Measurements from ENCODE around the gene IMMT. TPM values are rescaled to one million over a fixed set of nuclear protein-coding genes. Genes with fewer than 3 reads are reported as not detected.
"Not testable (repeated sequence)": the region's sequence is repeated elsewhere in the genome, so short reads cannot be mapped to it uniquely, and the experiment has no call there.

Gene IMMT
- total and polyA plus RNA-seq, 2 donors (not counting 1 experiment from before 2014, with no cell fraction given) = 23.5 to 66.0 TPM

DNA sequence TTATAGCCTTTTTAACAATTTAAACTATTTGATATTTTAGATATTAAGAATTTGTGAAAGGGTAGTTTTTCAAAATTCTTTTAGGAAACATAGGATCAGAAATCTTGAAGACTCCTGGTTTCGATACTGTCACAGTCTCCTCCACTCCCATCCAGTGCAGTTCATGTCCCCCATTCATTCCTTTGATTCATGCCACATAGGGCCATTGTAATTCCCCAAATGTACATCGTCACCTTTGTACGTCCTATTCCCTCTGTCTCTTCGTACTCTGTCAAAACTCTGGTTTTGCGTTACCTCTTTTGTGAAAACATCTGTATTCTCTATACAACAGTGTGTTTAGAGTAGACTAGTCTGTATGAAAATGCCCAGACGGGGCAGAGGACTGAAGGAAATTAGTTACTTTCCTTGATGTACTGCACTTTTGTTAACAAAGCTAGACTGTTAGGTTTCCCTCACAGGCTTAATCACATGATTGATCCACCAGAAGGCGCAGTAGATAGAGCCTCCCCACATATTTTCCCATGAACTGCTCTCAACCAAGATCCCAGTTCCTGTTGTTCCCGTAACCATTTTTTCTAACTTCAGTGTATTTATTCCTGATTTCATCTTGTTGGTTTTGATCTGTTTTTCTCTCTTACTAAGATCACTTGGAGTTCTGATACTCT is 6.5 kb upstream of the IMMT start:
- Mint-ChIP-seq H3K27ac (no peak overlapping the region), H3K9me3 (ENCODE audit: insufficient read depth) (no peaks in the 10 kb centered on the region), H3K4me1 (peaks cover 29% of the 10 kb centered on the region), H3K27me3 (no peaks in the 10 kb centered on the region), H3K4me3 (peak overlapping the region; percentile 3)
- ATAC-seq (ENCODE audit: low read depth) = no peak
- TF ChIP-seq, protein P1, sequence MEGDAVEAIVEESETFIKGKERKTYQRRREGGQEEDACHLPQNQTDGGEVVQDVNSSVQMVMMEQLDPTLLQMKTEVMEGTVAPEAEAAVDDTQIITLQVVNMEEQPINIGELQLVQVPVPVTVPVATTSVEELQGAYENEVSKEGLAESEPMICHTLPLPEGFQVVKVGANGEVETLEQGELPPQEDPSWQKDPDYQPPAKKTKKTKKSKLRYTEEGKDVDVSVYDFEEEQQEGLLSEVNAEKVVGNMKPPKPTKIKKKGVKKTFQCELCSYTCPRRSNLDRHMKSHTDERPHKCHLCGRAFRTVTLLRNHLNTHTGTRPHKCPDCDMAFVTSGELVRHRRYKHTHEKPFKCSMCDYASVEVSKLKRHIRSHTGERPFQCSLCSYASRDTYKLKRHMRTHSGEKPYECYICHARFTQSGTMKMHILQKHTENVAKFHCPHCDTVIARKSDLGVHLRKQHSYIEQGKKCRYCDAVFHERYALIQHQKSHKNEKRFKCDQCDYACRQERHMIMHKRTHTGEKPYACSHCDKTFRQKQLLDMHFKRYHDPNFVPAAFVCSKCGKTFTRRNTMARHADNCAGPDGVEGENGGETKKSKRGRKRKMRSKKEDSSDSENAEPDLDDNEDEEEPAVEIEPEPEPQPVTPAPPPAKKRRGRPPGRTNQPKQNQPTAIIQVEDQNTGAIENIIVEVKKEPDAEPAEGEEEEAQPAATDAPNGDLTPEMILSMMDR (IDR thresholded peaks at IDR 0.05) = no peak
- TF ChIP-seq EZH2 (IDR thresholded peaks at IDR 0.05; ENCODE audit: borderline replicate concordance, insufficient read depth, low read depth, low read length, poor library complexity, severe bottlenecking) = no peak
- no peak overlapping the region for H3K9ac ChIP-seq (ENCODE audit: low read length)
- H3K79me2 ChIP-seq (ENCODE audit: control insufficient read depth, insufficient read depth, low read length) = peaks cover 60% of the 10 kb centered on the region
- H3K36me3 ChIP-seq (replicated peaks in 1 of 2; ENCODE audit: control extremely low read depth in 1 of 2, control insufficient read depth in 1 of 2, extremely low read depth in 1 of 2, insufficient read depth in 2 of 2, low read length in 1 of 2) = peaks cover 0 to 6% of the 10 kb centered on the region in 2 experiments
- no peaks in the 10 kb centered on the region for H3K27me3 ChIP-seq (replicated peaks in 1 of 4; ENCODE audit: control extremely low read depth in 1 of 4, control insufficient read depth in 3 of 4, insufficient read depth in 4 of 4, low read length in 3 of 4)
- H3K4me2 ChIP-seq (replicated peaks; ENCODE audit: low read depth, low read length, poor library complexity, severe bottlenecking) = no peak overlapping the region
- peaks cover 11 to 18% of the 10 kb centered on the region in 2 donors for H3K4me1 ChIP-seq (ENCODE audit: control insufficient read depth in 2 of 2, insufficient read depth in 2 of 2, low read length in 2 of 2)
- 93% methylated on average over 2 of the region's 8 CpGs for WGBS (ENCODE audit: insufficient coverage)
- DNase-seq = no peak
- H2AFZ ChIP-seq (ENCODE audit: insufficient read depth, low read depth, low read length, poor library complexity, severe bottlenecking) = no peak overlapping the region
- intact Hi-C loops (cut with micrococcal nuclease) = no loop called here
- POLR2A ChIA-PET = interaction anchor here (0.6 kb wide), 1 partner anchor 18 kb away, joined by 3 read pairs; no protein-coding TSS in a partner anchor
- no peak overlapping the region for H3K4me3 ChIP-seq (ENCODE audit: control extremely low read depth in 1 of 5, extremely low read depth in 1 of 5, insufficient read depth in 1 of 5, low read depth in 2 of 5, low read length in 4 of 5)
- H4K20me1 ChIP-seq (ENCODE audit: control insufficient read depth, insufficient read depth, low read length, poor library complexity, severe bottlenecking) = no peaks in the 10 kb centered on the region
- no peaks in the 10 kb centered on the region for H3K9me3 ChIP-seq (ENCODE audit: control extremely low read depth in 1 of 3, control insufficient read depth in 2 of 3, insufficient read depth in 1 of 3, low read length in 2 of 3)
- CTCF ChIA-PET = interaction anchor here (6.2 kb wide), 1 partner anchor 20 kb away, joined by 18 read pairs; no protein-coding TSS in a partner anchor
- H3K27ac ChIP-seq (ENCODE audit: low read length in 2 of 2) = no peak overlapping the region

DNA sequence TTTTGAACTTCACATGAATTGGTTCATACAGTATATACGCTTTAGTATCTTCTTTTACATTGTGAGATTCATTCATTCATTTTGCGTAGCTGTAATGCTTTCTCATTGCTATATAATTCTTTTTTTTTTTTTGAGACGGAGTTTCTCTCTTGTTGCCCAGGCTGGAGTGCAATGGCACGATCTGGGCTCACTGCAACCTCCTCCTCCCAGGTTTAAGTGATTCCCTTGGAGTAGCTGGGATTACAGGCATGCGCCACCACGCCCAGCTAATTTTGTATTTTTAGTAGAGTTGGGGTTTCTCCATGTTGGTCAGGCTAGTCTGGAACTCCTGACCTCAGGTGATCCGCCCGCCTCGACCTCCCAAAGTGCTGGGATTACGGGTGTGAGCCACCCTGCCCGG is 5.3 kb upstream of the IMMT start:
- peak overlapping the region; percentile 75 for H3K9ac ChIP-seq (ENCODE audit: low read length)
- H4K20me1 ChIP-seq (ENCODE audit: control insufficient read depth, insufficient read depth, low read length, poor library complexity, severe bottlenecking); ATAC-seq (ENCODE audit: low read depth); H3K4me3 ChIP-seq (ENCODE audit: control extremely low read depth in 1 of 5, extremely low read depth in 1 of 5, insufficient read depth in 1 of 5, low read depth in 2 of 5, low read length in 4 of 5); H3K9me3 ChIP-seq (ENCODE audit: control extremely low read depth in 1 of 3, control insufficient read depth in 2 of 3, insufficient read depth in 1 of 3, low read length in 2 of 3); H3K9me3 Mint-ChIP-seq (ENCODE audit: insufficient read depth); H3K27ac ChIP-seq (ENCODE audit: low read length in 2 of 2); DNase-seq; H3K27me3 Mint-ChIP-seq; H3K36me3 ChIP-seq (replicated peaks in 1 of 2; ENCODE audit: control extremely low read depth in 1 of 2, control insufficient read depth in 1 of 2, extremely low read depth in 1 of 2, insufficient read depth in 2 of 2, low read length in 1 of 2); intact Hi-C loops (cut with micrococcal nuclease); H3K27me3 ChIP-seq (replicated peaks in 1 of 4; ENCODE audit: control extremely low read depth in 1 of 4, control insufficient read depth in 3 of 4, insufficient read depth in 4 of 4, low read length in 3 of 4); H3K27ac Mint-ChIP-seq; H2AFZ ChIP-seq (ENCODE audit: insufficient read depth, low read depth, low read length, poor library complexity, severe bottlenecking): not testable (repeated sequence)
- WGBS (ENCODE audit: insufficient coverage) = 100% methylated on average over 3 of the region's 11 CpGs
- H3K4me2 ChIP-seq (replicated peaks; ENCODE audit: low read depth, low read length, poor library complexity, severe bottlenecking) = peak overlapping the region; percentile 74
- ChIA-PET POLR2A (interaction anchor here (0.6 kb wide), 2 partner anchors 44 to 254 kb away, joined by 5 to 6 read pairs; no protein-coding TSS in a partner anchor), CTCF (interaction anchor here (6.2 kb wide), 1 partner anchor 21 kb away, joined by 18 read pairs; no protein-coding TSS in a partner anchor)
- H3K4me1 ChIP-seq (ENCODE audit: control insufficient read depth in 2 of 2, insufficient read depth in 2 of 2, low read length in 2 of 2) = peaks cover 15 to 23% of the 10 kb centered on the region in 2 donors
- H3K4me1 Mint-ChIP-seq = peaks cover 36% of the 10 kb centered on the region
- peaks cover 63% of the 10 kb centered on the region for H3K79me2 ChIP-seq (ENCODE audit: control insufficient read depth, insufficient read depth, low read length)
- H3K4me3 Mint-ChIP-seq = peak overlapping the region; percentile 71

Measured in B cell (primary cell).